Neural cell (in vitro differentiated cells): ENCODE results near the gene YWHAH. TPM values are rescaled to one million over a fixed set of nuclear protein-coding genes. Genes with fewer than 3 reads are reported as not detected.

ENCODE experiments used
- H2AFZ ChIP-seq: fragments of 200-600, 300-800 bp; sonication (generic), shearing (Covaris generic); 2 replicates; pipeline ENCODE4 v1.6.0; 2014; ENCODE audit warnings: low read depth, mild to moderate bottlenecking, antibody characterized with exemption, low read length, moderate library complexity
- H3F3A ChIP-seq: fragments of 200-600 bp; shearing (Covaris generic); 2 replicates; pipeline ENCODE4 v1.6.1; 2016; ENCODE audit warnings: mild to moderate bottlenecking, moderate library complexity, mixed read lengths, antibody characterized with exemption, low read length; ENCODE audit not compliant: insufficient read depth, poor library complexity, severe bottlenecking
- H3K27ac ChIP-seq: fragments of 200-600, 300-800 bp; sonication (generic), shearing (Covaris generic); 2 replicates; pipeline ENCODE4 v1.5.1; 2014; ENCODE audit warnings: mild to moderate bottlenecking, low read length, moderate library complexity
- H3K27me3 ChIP-seq: fragments of 300-800, 200-600 bp; sonication (generic), shearing (Covaris generic); 2 replicates; pipeline ENCODE4 v1.6.0; 2014; ENCODE audit warnings: mild to moderate bottlenecking, low read depth, low read length, moderate library complexity; ENCODE audit not compliant: insufficient read depth
- H3K36me3 ChIP-seq: fragments of 300-800, 200-600 bp; sonication (generic), shearing (Covaris generic); 2 replicates; pipeline ENCODE4 v1.5.1; 2014; ENCODE audit warnings: mild to moderate bottlenecking, antibody characterized with exemption, low read length, moderate library complexity; ENCODE audit not compliant: insufficient read depth
- H3K4me2 ChIP-seq: fragments of 300-800, 200-600 bp; sonication (generic), shearing (Covaris generic); 2 replicates; pipeline ENCODE4 v1.6.0; 2014; ENCODE audit warnings: mild to moderate bottlenecking, low read length
- H3K4me3 ChIP-seq: fragments of 300-800, 200-600 bp; sonication (generic), shearing (Covaris generic); 2 replicates; pipeline ENCODE4 v1.5.1; 2014; ENCODE audit warnings: mild to moderate bottlenecking, low read length, moderate library complexity
- H3K79me2 ChIP-seq: fragments of 200-600 bp; shearing (Covaris generic); replicated peaks from 2 replicates; pipeline ENCODE4 v1.6.0; 2014; ENCODE audit warnings: mild to moderate bottlenecking, low read length, moderate library complexity; ENCODE audit not compliant: insufficient read depth
- H3K9ac ChIP-seq: fragments of 300-800, 200-600 bp; sonication (generic), shearing (Covaris generic); 2 replicates; pipeline ENCODE4 v1.6.1; 2016; ENCODE audit warnings: mild to moderate bottlenecking, low read length, mixed read lengths
- H3K9me2 ChIP-seq: fragments of 200-600 bp; shearing (Covaris generic); 2 replicates; pipeline ENCODE4 v1.6.1; 2016; ENCODE audit warnings: mild to moderate bottlenecking, low read length, mixed read lengths; ENCODE audit not compliant: insufficient read depth
- H3K9me3 ChIP-seq: fragments of 200-600, 300-800 bp; sonication (generic), shearing (Covaris generic); 2 replicates; pipeline ENCODE4 v1.6.1; 2016; ENCODE audit warnings: mild to moderate bottlenecking, mixed run types, low read length, moderate library complexity, mixed read lengths
- H4K20me1 ChIP-seq: fragments of 200-600 bp; shearing (Covaris generic); 2 replicates; pipeline ENCODE4 v1.6.1; 2016; ENCODE audit warnings: mild to moderate bottlenecking, mixed run types; ENCODE audit not compliant: insufficient read depth
- EP300 ChIP-seq: fragments of 450-650 bp; conservative IDR thresholded peaks from 2 replicates; pipeline ENCODE4 v1.6.1; 2014; ENCODE audit warnings: antibody characterized with exemption, mild to moderate bottlenecking, moderate library complexity; ENCODE audit not compliant: poor library complexity, severe bottlenecking
- EZH2 ChIP-seq: fragments of 200-600, 300-800 bp; shearing (Covaris generic), sonication (generic); IDR thresholded peaks from 2 replicates; pipeline ENCODE4 v1.6.1; 2014; ENCODE audit warnings: antibody characterized with exemption, low read length, borderline replicate concordance, mild to moderate bottlenecking; ENCODE audit not compliant: insufficient read depth, poor library complexity, severe bottlenecking
- MXI1 ChIP-seq: fragments of 450-650 bp; conservative IDR thresholded peaks from 2 replicates; pipeline ENCODE4 v1.6.1; 2014; ENCODE audit warnings: antibody characterized with exemption, mild to moderate bottlenecking; ENCODE audit not compliant: poor library complexity, severe bottlenecking
- POLR2AphosphoS5 ChIP-seq: IDR thresholded peaks from 2 replicates; pipeline ENCODE4 v1.6.1; 2012
- RAD21 ChIP-seq: fragments of 450-650 bp; conservative IDR thresholded peaks from 2 replicates; pipeline ENCODE4 v1.6.1; 2014; ENCODE audit warnings: antibody characterized with exemption, mild to moderate bottlenecking, moderate library complexity
- SMC3 ChIP-seq: fragments of 450-650 bp; conservative IDR thresholded peaks from 2 replicates; pipeline ENCODE4 v1.6.1; 2014; ENCODE audit warnings: antibody characterized with exemption, mild to moderate bottlenecking, moderate library complexity; ENCODE audit not compliant: poor library complexity
- TAF1 ChIP-seq: IDR thresholded peaks from 2 replicates; pipeline ENCODE4 v1.6.1; 2012; ENCODE audit warnings: low read depth
- polyA plus RNA-seq: library from polyadenylated mRNA; depleted of rRNA; stranded (reverse); fragments of >200 nt; gene quantifications from 2 replicates; pipeline ENCODE4 v1.2.3, GENCODE V29; 2014
- TF ChIP-seq, protein P1 (sequence below): fragments of 450-650 bp; IDR thresholded peaks from 2 replicates; pipeline ENCODE4 v1.5.1; 2014; ENCODE audit warnings: antibody characterized with exemption, mild to moderate bottlenecking, moderate library complexity; ENCODE audit not compliant: poor library complexity, severe bottlenecking
- TF ChIP-seq, protein P2 (sequence below): IDR thresholded peaks from 2 replicates; pipeline ENCODE4 v1.6.1; 2012; ENCODE audit warnings: borderline replicate concordance

The YWHAH gene
- polyA plus RNA-seq, 1 donor from 2014 or later: 300 TPM

DNA sequence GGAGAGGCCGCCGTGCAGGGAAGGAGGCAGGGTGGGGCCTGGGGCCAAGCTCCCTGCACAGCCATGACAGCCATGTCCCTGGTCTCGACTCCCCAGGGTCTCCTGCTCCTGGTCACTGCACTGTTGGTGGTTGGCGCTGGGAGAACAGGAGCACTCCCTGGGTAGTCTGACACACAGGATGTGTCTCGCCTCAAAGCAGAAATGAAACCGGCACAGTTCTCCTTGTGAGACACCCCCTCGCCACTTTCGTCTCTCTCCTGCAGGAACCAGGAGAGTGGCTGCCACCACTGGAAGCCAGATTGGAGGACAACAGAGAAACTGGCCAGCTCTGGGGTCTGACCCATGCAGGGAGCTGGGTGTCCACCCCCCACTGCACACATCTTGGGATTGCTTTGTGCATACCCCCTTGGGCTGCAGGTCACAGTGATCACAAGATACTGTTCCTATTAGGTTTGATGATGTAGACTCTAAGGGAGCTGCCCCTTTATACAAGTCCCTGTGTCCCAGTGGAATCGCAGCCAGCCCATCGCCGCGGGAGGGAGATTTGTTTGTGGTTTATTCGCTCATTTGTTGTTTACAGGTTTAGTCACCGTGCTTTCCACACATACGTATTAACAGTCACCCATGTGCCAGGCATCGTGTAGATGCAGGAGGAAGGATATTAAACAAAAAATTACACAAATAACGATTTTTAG, 27.0 kb upstream of the YWHAH start:
- no peaks in the 10 kb centered on the region for H3K9me2 ChIP-seq
- no peak overlapping the region for H2AFZ ChIP-seq
- H3K79me2 ChIP-seq: no peaks in the 10 kb centered on the region
- no peaks in the 10 kb centered on the region for H3K9me3 ChIP-seq
- H4K20me1 ChIP-seq: no peaks in the 10 kb centered on the region
- no peaks in the 10 kb centered on the region for H3K27me3 ChIP-seq
- H3F3A ChIP-seq: no peaks in the 10 kb centered on the region
- H3K36me3 ChIP-seq: no peaks in the 10 kb centered on the region
- no peak overlapping the region for H3K27ac ChIP-seq
- H3K4me3 ChIP-seq: no peak overlapping the region
- H3K9ac ChIP-seq: no peak overlapping the region
- H3K4me2 ChIP-seq: no peak overlapping the region
- no peak for TF ChIP-seq SMC3
- TF ChIP-seq, protein P1, sequence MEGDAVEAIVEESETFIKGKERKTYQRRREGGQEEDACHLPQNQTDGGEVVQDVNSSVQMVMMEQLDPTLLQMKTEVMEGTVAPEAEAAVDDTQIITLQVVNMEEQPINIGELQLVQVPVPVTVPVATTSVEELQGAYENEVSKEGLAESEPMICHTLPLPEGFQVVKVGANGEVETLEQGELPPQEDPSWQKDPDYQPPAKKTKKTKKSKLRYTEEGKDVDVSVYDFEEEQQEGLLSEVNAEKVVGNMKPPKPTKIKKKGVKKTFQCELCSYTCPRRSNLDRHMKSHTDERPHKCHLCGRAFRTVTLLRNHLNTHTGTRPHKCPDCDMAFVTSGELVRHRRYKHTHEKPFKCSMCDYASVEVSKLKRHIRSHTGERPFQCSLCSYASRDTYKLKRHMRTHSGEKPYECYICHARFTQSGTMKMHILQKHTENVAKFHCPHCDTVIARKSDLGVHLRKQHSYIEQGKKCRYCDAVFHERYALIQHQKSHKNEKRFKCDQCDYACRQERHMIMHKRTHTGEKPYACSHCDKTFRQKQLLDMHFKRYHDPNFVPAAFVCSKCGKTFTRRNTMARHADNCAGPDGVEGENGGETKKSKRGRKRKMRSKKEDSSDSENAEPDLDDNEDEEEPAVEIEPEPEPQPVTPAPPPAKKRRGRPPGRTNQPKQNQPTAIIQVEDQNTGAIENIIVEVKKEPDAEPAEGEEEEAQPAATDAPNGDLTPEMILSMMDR: no peak
- no peak for TF ChIP-seq EZH2
- no peak for TF ChIP-seq RAD21
- no peak for TF ChIP-seq MXI1
- no peak for TF ChIP-seq EP300
- TF ChIP-seq POLR2AphosphoS5: no peak
- TF ChIP-seq, protein P2, sequence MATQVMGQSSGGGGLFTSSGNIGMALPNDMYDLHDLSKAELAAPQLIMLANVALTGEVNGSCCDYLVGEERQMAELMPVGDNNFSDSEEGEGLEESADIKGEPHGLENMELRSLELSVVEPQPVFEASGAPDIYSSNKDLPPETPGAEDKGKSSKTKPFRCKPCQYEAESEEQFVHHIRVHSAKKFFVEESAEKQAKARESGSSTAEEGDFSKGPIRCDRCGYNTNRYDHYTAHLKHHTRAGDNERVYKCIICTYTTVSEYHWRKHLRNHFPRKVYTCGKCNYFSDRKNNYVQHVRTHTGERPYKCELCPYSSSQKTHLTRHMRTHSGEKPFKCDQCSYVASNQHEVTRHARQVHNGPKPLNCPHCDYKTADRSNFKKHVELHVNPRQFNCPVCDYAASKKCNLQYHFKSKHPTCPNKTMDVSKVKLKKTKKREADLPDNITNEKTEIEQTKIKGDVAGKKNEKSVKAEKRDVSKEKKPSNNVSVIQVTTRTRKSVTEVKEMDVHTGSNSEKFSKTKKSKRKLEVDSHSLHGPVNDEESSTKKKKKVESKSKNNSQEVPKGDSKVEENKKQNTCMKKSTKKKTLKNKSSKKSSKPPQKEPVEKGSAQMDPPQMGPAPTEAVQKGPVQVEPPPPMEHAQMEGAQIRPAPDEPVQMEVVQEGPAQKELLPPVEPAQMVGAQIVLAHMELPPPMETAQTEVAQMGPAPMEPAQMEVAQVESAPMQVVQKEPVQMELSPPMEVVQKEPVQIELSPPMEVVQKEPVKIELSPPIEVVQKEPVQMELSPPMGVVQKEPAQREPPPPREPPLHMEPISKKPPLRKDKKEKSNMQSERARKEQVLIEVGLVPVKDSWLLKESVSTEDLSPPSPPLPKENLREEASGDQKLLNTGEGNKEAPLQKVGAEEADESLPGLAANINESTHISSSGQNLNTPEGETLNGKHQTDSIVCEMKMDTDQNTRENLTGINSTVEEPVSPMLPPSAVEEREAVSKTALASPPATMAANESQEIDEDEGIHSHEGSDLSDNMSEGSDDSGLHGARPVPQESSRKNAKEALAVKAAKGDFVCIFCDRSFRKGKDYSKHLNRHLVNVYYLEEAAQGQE: no peak
- no peak for TF ChIP-seq TAF1

DNA sequence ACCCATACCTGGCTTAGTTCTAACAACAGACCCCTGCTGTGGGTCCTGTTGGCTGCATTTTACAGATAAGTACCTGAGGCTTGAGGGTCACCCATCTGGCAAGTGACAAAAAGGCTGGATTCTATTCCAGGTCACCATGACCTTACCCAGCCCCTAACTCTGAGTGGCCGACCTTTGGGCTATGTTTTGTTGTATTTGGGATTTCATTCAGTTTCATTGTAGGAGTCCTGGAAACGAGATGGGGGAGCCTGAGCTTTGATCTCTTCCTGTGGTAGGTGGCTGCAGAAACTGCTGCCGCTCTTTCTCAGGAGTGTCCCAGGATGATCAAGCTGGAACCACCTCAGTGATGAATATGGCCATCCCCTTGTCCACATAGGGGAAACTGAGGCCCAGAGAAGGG, 24.6 kb upstream of the YWHAH start:
- Histone ChIP-seq H3K9me2 (no peaks in the 10 kb centered on the region), H3K79me2 (no peaks in the 10 kb centered on the region), H3K27ac (no peak overlapping the region), H3K4me2 (no peak overlapping the region), H2AFZ (no peak overlapping the region), H3K4me3 (no peak overlapping the region), H3F3A (no peaks in the 10 kb centered on the region), H3K27me3 (no peaks in the 10 kb centered on the region), H3K9ac (no peak overlapping the region), H3K36me3 (no peaks in the 10 kb centered on the region), H4K20me1 (no peaks in the 10 kb centered on the region), H3K9me3 (no peaks in the 10 kb centered on the region)
- TF ChIP-seq SMC3: no peak
- TF ChIP-seq, protein P1: no peak
- no peak for TF ChIP-seq EZH2
- TF ChIP-seq POLR2AphosphoS5: no peak
- TF ChIP-seq, protein P2: no peak
- TF ChIP-seq MXI1: no peak
- TF ChIP-seq TAF1: no peak
- TF ChIP-seq EP300: no peak
- TF ChIP-seq RAD21: no peak
